ENCODE measurements around the gene RNF43. TPM values are rescaled to one million over a fixed set of nuclear protein-coding genes. Genes with fewer than 3 reads are reported as not detected.

RNF43 gene
- total RNA-seq, 1 experiment from 2014 or later = 0.42 TPM

DNA sequence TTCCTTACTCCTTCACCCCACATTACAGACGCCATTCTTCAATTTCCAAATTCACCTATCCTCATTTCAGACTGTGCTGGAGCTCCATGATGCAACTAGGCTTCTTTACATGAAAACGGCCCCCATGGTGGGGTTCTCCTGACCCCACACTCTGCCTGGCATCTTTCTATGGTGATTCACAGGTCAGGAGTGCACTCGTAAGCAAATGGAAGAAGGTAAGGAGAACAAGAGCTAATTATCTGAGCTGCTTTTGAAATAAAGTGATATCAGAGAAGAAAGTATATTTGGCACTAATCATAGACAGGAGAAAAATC is 37.9 kb downstream of the RNF43 start:
- Histone ChIP-seq H3K9me3 (ENCODE audit: control insufficient read depth, low read depth, low read length) (no peaks in the 10 kb centered on the region), H3K23me2 (ENCODE audit: insufficient read length, low read depth, low read length, poor library complexity, severe bottlenecking) (no peaks in the 10 kb centered on the region), H2BK5ac (ENCODE audit: insufficient read length, low read length) (no peak overlapping the region), H4K20me1 (ENCODE audit: control insufficient read depth, insufficient read depth, insufficient read length) (no peaks in the 10 kb centered on the region), H3K4me2 (ENCODE audit: insufficient read depth, insufficient read length, low read length) (no peak overlapping the region), H3K18ac (ENCODE audit: insufficient read length, low read depth, low read length) (no peak overlapping the region), H3K27ac (ENCODE audit: insufficient read length, low read depth, low read length) (no peak overlapping the region), H4K5ac (ENCODE audit: insufficient read length, low read depth, low read length) (no peak overlapping the region), H2BK15ac (ENCODE audit: low read depth, low read length) (no peak overlapping the region), H2AK5ac (ENCODE audit: insufficient read length, low read length) (no peak overlapping the region), H3K27me3 (ENCODE audit: insufficient read depth, low read length) (no peaks in the 10 kb centered on the region), H2BK120ac (ENCODE audit: low read depth, low read length, poor library complexity, severe bottlenecking) (no peak overlapping the region), H4K91ac (ENCODE audit: insufficient read length, low read depth, low read length) (no peak overlapping the region), H3K9ac (ENCODE audit: extremely low read depth, insufficient read length, low read length) (no peak overlapping the region), H3K14ac (ENCODE audit: insufficient read depth, low read length) (peak overlapping the region; percentile 69; the same call in 1 of the 2 replicates), H2BK20ac (ENCODE audit: low read depth, low read length, poor library complexity, severe bottlenecking) (no peak overlapping the region), H3K4me1 (ENCODE audit: insufficient read depth, low read length) (peaks cover 11% of the 10 kb centered on the region; the same call in 1 of the 2 replicates), H2AFZ (ENCODE audit: low read length) (no peak overlapping the region), H2BK12ac (ENCODE audit: insufficient read length, low read depth, low read length) (no peak overlapping the region), H3K23ac (ENCODE audit: insufficient read length, low read depth, low read length) (no peak overlapping the region), H3K79me2 (ENCODE audit: insufficient read depth, low read length) (no peaks in the 10 kb centered on the region), H3K56ac (ENCODE audit: insufficient read length, low read depth, low read length) (no peak overlapping the region), H4K8ac (replicated peaks; ENCODE audit: insufficient read length, low read depth, low read length) (no peak overlapping the region), H3K79me1 (ENCODE audit: insufficient read depth, low read depth, low read length, poor library complexity, severe bottlenecking) (no peaks in the 10 kb centered on the region), H3K4ac (ENCODE audit: low read depth, low read length) (no peak overlapping the region), H3T11ph (ENCODE audit: low read length) (no peak overlapping the region)
- H3K9me3 Mint-ChIP-seq = no peaks in the 10 kb centered on the region
- H3K27me3 Mint-ChIP-seq (ENCODE audit: low read depth) = peaks cover 4% of the 10 kb centered on the region; the same call in 1 of the 2 replicates
- no peak for TF ChIP-seq CTCF (conservative IDR thresholded peaks at IDR 0.05)
- H3K4me3 Mint-ChIP-seq = no peak overlapping the region
- H3K4me1 Mint-ChIP-seq = peaks cover 34 to 35% of the 10 kb centered on the region in 2 experiments
- no peak overlapping the region; a peak in 1 of 7 replicates for H3K27ac Mint-ChIP-seq
- WGBS (ENCODE audit: extremely low coverage, insufficient read length, low lambda C conversion rate) = no CpG with 5 or more reads among the region's 3 CpGs
- H3K36me3 Mint-ChIP-seq (ENCODE audit: insufficient read depth in 1 of 3, low read depth in 3 of 3) = no peaks in the 10 kb centered on the region
- no peak for DNase-seq
